Measurements from ENCODE around the gene NOL11.

NOL11 gene

GRCh38 chr17:67773246-67773645, 55.5 kb downstream of the NOL11 start:
- H3K9me3 ChIP-seq = no peaks in the 10 kb centered on the region
- no peak for TF ChIP-seq CTCF (IDR thresholded peaks at IDR 0.05)
- H3K4me1 ChIP-seq (ENCODE audit: control insufficient read depth in 1 of 2, insufficient read depth in 1 of 2, low read depth in 1 of 2, low read length in 1 of 2) = no peaks in the 10 kb centered on the region
- no peak overlapping the region for H3K27ac ChIP-seq
- H3K4me3 ChIP-seq (ENCODE audit: low read depth in 1 of 2, low read length in 1 of 2) = no peak overlapping the region
- no peaks in the 10 kb centered on the region for H3K36me3 ChIP-seq
- no peaks in the 10 kb centered on the region for H3K27me3 ChIP-seq

GRCh38 chr17:67779098-67779672, 61.4 kb downstream of the NOL11 start:
- no peak overlapping the region for H3K27ac ChIP-seq
- no peak overlapping the region for H3K4me3 ChIP-seq (ENCODE audit: low read depth in 1 of 2, low read length in 1 of 2)
- no peaks in the 10 kb centered on the region for H3K4me1 ChIP-seq (ENCODE audit: control insufficient read depth in 1 of 2, insufficient read depth in 1 of 2, low read depth in 1 of 2, low read length in 1 of 2)
- no peaks in the 10 kb centered on the region for H3K36me3 ChIP-seq
- H3K9me3 ChIP-seq = no peaks in the 10 kb centered on the region
- peak; percentile 50 for TF ChIP-seq CTCF (IDR thresholded peaks at IDR 0.05)
- no peaks in the 10 kb centered on the region for H3K27me3 ChIP-seq

- Histone ChIP-seq H3K4me1 (ENCODE audit: control insufficient read depth in 1 of 2, insufficient read depth in 1 of 2, low read depth in 1 of 2, low read length in 1 of 2) (no peaks in the 10 kb centered on the region), H3K36me3 (no peaks in the 10 kb centered on the region), H3K27me3 (peaks cover 8% of the 10 kb centered on the region), H3K4me3 (ENCODE audit: low read depth in 1 of 2, low read length in 1 of 2) (no peak overlapping the region), H3K27ac (no peak overlapping the region), H3K9me3 (no peaks in the 10 kb centered on the region)
- no peak for TF ChIP-seq CTCF (IDR thresholded peaks at IDR 0.05)
These were observed 66.8 kb downstream of the NOL11 start for GRCh38 chr17:67784364-67785121.

- TF ChIP-seq CTCF (IDR thresholded peaks at IDR 0.05) = no peak
- H3K9me3 ChIP-seq = no peaks in the 10 kb centered on the region
- H3K27ac ChIP-seq = no peak overlapping the region
- no peak overlapping the region for H3K4me3 ChIP-seq (ENCODE audit: low read depth in 1 of 2, low read length in 1 of 2)
- H3K27me3 ChIP-seq = peaks cover 8% of the 10 kb centered on the region
- no peaks in the 10 kb centered on the region for H3K4me1 ChIP-seq (ENCODE audit: control insufficient read depth in 1 of 2, insufficient read depth in 1 of 2, low read depth in 1 of 2, low read length in 1 of 2)
- no peaks in the 10 kb centered on the region for H3K36me3 ChIP-seq
These were observed 67.4 kb downstream of the NOL11 start for GRCh38 chr17:67785122-67785477.

GRCh38 chr17:67785504-67785903, 67.8 kb downstream of the NOL11 start:
- H3K9me3 ChIP-seq = no peaks in the 10 kb centered on the region
- no peak overlapping the region for H3K27ac ChIP-seq
- TF ChIP-seq CTCF (IDR thresholded peaks at IDR 0.05) = no peak
- H3K27me3 ChIP-seq = peaks cover 8% of the 10 kb centered on the region
- no peaks in the 10 kb centered on the region for H3K36me3 ChIP-seq
- H3K4me1 ChIP-seq (ENCODE audit: control insufficient read depth in 1 of 2, insufficient read depth in 1 of 2, low read depth in 1 of 2, low read length in 1 of 2) = no peaks in the 10 kb centered on the region
- H3K4me3 ChIP-seq (ENCODE audit: low read depth in 1 of 2, low read length in 1 of 2) = no peak overlapping the region

Data from neutrophil (primary cell).